GM21381 (cell line): Measurements from ENCODE around the gene SALL3.
"Not testable (repeated sequence)": the region's sequence is repeated elsewhere in the genome, so short reads cannot be mapped to it uniquely, and the experiment has no call there.

Experiments
- ATAC-seq: cut with Tn5 transposase; IDR thresholded peaks from one replicate; pipeline ENCODE4 v1.9.1; 2021; ENCODE audit warnings: mild to moderate bottlenecking, moderate library complexity; ENCODE audit not compliant: unreplicated experiment

The SALL3 gene

DNA sequence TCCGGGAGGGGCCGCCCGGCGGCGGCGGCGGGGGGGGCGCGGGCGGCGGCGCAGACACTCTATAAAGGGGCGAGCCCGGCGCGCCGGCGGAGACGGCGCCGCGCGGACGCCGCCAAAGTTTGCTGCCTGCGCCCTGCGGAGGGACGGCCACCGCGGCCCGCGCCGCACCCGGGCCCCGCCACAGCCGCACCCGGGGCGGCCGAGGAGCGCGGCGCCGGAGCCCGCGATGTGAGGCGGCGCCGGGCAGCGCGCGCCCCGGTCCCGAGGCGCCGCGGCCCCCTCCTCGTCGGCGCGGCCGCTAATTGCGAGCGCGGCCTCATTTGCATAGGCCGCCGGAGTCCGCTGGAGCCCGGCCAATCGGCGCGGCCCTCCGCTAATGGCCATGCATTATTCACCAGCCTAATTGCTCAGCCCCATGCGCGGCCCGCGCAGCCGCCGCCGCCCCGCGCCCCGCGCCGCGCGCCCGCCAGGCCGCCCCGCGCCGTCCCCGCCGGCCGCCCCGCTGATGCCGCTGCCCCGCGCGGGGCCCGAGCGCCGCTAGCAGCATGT is at the start of gene SALL3:
Gene SALL3 (plus strand): TSS at position 89 of the 549 bp plus-strand sequence. CDS start 457 bp downstream, at position 546.
- no peak for ATAC-seq

DNA sequence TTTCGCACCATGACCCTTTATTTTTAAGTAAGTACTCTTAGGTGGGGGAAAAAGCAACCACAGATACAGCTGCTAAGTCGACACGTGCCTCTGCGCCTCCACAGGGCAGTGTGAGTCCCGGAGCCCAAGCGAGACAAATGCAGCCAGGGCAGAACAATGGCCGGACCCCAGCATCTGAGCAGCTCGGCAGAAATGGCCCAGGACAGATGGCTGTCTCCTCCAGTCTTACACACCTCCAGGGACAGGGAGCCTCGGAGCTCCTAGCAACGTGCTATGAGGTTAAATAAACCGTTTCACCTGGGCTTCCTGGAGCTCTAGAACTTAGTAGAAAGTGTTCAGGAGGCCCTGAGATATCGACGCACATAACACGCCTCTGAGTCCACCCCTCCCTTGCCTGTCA is 47.3 kb upstream of the SALL3 start:
- ATAC-seq = no peak

DNA sequence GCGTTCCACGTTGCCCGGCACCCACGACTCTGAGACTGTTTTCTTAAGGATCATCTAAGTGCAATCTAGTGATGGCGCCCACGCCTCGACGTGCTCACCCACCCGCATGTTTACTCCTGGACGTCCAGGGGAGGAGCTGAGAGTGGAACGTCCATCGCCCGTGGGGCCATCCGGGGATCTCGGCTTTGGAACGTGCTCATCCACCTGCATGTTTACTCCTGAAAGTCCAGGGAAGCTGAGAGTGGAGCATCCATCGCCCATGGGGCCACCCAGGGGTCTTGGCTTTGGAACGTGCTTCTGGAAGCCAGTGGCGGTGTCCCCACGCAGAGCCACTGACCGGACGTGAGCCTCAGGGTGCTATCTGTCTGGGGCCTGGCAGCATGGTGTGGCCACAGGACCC is 45.6 kb upstream of the SALL3 start:
- ATAC-seq = no peak

DNA sequence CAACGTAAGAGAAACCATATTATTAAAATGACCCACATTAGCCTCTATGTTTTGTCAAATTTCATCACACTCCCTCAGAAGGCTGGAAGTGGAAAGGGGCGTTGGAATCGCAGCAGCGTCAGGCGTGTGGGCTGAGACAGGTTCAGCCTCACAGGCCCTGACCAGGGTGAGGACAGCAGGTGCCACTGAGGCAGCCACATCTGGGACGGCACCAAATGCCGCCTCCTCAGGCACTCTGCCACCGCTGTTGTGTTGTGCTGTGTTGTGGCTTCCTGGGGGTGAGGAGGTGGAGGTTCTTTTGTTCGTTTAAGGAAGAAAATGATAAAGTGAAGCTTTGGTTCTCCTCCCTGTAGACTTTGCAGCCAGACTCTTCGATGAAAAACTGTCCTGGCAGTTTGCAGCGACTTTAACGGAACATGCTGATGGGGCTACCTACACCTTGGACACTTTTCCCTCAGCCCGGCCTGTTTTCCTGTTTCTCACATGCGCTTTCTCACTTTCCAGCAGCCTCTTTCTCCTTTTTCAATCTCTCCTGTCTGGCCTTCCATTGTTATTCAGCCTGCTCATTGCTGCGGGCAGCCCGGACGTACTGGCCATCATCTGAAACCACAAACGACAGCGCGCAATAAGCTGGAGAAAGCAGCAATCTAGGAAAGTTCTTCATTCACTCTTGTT is 44.9 kb upstream of the SALL3 start:
- ATAC-seq = no peak

DNA sequence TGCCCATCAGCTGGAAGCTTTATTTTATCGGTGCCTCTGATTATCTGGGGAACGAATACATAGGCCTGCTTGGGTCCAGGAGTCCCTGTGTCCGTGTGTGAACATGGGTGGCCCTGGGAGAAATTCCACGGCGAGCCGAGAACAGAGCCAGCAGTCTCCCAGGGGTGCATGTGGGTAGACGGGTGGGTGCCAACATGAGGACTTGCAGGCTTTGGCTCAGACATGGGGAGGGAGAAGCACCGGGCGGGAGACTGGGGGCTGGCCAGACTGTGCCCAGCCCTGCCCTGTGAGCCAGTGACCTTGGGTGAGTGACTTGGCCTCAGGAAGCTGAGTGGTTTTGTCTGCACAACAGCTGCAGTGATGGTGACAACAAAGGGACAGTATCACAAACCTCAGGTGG is 44.2 kb upstream of the SALL3 start:
- no peak for ATAC-seq

DNA sequence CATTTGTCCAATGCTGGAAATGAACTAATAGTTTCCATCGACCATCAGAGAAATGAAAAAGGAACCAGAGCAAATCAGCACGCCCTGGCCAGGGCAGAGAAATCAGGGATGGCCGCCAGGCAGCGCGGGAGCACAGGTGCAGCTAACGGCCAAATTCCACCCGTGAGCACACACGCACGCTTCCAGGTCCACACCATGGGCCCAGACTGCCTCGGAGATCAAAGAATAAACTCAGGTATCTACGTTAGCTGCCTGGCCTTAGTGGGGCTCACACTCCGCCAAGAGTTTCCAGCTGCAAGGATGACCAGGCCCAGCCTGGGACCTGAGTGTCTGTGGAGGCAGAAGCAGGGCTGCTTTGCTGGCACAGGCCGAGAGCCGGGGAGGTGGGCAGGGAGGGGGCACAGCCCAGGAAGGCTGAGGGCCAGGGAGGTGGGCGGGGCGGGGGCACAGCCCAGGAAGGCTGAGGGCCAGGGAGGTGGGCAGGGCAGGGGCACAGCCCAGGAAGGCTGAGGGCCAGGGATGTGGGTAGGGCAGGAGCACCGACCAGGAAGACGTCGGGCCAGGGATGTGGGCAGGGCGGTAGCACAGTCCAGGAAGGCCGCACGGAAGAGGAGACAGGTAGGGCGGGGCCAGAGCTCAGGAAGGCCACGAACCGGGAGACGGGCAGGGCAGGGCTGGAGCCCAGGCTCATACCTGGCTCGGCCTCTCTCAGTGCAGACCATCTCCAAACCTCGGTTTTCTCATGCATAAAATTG is 43.2 kb upstream of the SALL3 start:
- no peak for ATAC-seq

DNA sequence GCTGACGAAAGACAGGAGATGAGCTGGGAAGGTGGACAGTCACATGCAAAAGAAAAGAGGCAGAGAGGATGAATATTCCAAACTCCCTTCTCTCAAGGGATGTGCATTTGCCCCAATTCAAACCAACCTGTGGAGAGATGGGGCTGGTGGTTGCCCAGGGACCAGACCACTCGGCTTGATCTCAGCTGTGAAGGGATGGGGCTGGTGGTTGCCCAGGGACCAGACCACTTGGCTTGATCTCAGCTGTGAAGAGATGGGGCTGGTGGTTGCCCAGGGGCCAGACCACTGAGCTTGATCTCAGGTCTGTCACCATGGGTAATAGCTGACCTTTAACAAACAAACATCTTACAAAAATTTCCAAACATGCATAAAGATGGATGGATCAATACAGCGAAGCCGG is 42.5 kb upstream of the SALL3 start:
- no peak for ATAC-seq

DNA sequence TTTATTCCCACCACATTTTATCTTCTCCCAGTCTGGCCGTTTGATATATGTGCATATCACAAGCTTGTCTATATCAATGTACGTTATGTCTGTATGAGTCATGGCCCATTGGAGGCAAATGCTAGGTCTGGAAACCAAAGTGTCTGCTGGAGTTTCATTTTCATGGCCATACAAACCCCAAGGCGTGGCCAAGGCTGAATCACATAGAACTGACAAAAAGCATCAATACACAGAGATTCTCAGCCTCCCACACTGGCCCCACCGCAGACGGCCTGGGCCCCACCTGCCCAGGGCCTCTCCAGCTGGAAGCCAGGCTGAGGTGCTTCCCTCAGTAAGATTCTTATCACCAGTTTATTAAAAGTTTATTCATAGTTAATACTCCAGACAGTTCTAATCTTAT is 40.5 kb upstream of the SALL3 start:
- ATAC-seq = no peak

DNA sequence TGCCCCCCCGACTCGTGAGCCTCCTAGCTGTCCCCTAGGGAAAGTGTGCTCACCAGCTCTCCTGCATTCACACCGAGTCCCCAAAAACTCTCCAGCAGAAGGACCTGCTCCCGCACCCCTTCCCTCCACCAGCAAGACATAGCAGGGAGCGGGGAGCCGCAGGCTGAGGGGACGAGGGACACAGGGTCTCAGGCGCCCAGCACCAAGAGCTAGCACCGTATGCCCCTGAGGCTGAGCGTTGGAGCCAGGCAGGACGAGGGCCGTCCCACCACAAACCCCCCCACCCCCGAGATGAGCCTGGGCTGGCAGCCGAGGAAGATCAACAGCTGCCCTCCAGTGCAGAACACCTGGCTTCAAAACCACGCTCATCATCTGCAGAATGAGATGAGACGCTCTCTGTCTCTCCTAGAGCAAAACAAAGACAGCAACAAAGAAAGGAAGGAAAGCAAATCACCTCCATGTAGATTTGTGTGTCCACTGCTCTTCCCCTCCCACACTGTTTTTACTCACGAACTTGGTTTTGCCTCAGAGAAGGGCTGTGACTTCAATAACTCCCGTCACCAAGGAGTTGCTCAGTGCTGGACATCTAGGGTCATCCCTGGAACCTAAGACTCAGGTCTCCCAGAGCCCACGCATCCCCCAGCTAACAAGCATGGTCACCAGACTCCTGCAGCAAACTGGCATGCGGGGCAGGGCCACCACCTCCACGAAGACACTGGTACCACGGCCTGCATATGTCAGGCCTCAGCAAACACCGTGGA is 39.7 kb upstream of the SALL3 start:
- ATAC-seq = no peak

DNA sequence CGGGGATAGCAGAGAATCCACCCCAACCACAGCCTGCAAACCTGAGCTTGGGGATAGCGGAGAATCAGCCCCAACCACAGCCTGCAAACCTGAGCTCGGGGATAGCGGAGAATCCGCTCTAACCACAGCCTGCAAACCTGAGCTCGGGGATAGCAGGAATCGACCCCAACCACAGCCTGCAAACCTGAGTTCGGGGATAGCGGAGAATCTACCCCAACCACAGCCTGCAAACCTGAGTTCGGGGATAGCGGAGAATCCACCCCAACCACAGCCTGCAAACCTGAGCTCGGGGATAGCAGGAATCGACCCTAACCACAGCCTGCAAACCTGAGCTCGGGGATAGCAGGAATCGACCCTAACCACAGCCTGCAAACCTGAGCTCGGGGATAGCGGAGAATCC is 37.4 kb upstream of the SALL3 start:
- not testable (repeated sequence) for ATAC-seq

DNA sequence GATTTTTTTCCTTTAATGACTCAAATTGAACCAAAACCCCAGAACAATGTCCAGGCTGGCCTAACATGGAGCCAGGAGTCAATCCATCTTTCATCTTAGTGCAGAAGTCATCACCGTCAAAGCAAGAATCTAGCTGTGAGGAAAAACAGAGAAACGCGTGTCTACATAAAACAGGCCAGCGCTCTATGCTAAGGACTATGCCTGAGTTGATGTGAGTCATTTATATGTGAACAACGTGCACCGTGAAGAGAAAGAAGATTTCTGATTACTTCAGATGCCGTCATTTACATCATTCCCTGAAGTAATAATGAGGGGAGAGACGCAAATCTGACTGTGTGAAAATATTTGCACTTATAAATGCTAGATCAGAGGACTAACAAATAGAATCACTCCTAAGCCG is 34.0 kb upstream of the SALL3 start:
- no peak for ATAC-seq

DNA sequence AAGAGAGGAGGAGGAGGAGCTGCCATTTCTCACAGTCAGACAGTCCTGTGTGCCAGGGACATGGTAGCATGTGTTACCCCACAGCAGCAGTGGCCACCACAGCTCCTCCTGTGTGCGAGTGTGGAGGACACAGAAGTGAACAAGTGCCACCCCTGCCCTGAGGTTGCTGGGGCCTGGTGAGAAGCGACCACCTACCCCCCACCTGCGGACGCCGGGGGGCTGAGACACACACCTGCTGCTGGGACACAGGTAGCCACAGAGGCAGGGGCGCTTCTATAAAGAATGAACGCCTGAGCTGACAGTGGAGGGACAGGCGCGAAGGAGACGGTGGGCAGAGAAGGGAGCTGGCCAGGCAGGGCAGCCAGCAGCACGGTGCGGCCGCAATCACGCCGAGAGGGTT is 32.3 kb upstream of the SALL3 start:
- no peak for ATAC-seq

DNA sequence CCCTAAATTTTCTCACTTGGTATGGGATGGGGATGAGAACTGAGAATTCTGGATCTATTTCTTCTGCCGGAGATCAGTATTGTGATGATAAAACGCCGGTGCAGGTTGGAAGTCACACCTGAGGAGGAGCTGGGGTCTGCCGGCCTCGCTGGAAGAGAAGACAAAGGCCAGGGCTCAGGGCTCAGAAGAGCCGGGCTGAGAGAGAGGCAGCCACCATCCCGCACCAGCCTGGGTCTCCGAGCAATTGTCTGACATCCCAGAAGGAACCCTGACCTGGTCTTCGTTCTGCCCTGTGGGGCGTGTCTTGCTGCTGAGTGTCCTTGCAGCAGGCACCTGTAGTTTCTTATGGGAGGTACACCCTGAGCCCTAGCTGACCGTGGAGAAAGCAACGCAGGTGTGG is 31.4 kb upstream of the SALL3 start:
- no peak for ATAC-seq

DNA sequence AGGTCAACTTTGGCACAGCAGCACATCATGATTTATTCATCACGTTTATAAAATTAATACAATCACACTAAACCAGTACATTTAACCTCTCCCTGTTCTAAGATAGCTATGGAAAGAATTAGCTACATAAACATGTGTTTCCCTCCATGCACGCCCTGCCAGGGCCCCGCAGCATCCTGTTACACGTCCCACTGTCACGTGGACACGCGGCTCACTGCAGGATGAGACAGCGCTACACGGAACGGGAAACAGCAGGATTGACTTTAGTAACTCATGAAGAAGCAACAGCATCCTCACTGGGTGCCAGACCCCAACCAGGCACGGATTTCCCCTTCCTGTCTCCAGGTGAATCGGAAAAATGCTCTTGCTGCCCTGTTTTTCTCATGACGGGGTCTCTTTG is 30.9 kb upstream of the SALL3 start:
- ATAC-seq = no peak

DNA sequence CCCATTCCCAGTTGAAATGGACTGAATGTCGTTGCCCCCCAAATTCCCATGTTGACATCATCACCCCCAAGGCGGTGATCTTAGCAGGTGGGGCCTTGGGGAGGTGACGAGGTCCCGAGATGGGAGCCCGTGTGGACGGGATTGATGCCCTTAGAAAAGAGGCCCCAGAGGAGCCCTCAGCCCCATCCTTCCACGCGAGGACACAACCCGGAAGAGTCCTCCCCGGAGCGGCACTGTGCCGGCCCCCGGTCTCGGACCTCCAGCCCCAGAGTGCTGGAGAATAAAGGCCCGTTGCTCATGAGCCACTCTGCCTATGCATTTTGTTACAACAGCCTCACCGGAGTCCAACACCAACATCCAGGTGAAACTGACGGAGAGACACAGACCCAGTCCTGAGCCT is 30.4 kb upstream of the SALL3 start:
- ATAC-seq = no peak

DNA sequence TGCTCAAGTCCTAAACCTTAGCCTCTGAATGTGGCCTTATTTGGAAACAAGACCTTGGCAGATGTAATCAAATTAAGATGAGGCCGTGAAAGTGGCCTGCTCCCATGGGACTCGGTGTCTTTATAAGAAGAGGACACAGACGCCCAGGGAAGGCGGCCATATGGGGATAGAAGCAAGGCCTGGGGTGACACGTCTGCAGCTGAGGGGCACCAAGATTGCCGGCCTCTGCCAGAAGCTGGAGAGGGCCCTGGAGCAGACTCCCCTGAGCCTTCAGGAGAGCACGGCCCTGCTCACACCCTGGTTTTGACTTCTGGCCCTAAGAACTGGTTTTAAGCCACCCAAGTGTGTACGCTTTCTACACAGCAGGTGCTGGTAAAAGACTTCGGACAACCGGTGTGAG is 29.2 kb upstream of the SALL3 start:
- no peak for ATAC-seq

DNA sequence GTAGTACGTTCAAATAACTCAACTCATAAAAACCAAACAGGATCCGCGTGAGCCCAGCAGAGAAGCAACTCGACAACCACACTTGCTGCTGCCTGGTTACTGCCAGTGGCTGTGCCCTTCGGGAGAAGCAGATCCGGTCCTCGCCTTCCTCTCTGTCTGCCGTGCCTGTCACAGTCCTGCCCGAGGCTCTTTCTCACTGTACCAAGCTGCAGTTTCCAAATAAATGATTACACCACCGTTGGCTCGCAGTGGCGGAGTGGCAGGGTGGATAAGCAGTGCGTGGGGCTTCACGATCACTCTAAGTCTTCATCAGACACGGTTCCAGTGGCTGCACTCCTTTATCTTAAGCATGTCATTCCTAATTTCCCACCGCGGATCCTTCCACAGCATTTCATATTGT is 26.1 kb upstream of the SALL3 start:
- ATAC-seq = no peak

DNA sequence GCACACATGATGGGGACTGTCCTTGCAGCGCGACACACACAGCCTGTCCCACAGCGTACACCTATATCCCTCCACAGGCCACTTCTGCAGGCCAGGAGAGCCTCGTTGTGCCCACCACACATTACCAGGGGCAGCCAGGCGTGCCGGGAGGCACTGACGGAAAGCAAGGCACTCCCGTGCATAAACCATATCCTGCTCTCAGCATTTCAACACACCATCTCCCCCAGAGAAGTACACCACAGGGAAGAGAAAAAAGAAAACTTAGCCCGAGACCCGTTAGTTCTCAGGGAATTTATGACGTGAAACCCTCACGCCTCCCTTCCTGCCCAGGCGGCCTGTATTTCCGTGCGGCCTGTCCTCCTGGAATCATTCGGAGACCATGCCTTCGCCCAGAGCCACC is 24.6 kb upstream of the SALL3 start:
- ATAC-seq = no peak

DNA sequence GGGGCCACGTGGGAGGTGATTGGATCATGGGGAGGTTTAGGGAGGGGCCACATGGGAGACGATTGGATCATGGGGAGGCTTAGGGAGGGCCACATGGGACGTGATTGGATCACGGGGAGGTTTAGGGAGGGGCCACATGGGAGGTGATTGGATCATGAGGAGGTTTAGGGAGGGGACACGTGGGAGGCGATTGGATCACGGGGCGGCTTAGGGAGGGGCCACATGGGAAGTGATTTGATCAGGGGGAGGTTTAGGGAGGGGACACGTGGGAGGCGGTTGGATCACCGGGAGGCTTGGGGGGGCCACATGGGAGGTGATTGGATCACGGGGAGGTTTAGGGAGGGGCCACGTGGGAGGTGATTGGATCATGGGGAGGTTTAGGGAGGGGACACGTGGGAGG is 22.5 kb upstream of the SALL3 start:
- no peak for ATAC-seq

DNA sequence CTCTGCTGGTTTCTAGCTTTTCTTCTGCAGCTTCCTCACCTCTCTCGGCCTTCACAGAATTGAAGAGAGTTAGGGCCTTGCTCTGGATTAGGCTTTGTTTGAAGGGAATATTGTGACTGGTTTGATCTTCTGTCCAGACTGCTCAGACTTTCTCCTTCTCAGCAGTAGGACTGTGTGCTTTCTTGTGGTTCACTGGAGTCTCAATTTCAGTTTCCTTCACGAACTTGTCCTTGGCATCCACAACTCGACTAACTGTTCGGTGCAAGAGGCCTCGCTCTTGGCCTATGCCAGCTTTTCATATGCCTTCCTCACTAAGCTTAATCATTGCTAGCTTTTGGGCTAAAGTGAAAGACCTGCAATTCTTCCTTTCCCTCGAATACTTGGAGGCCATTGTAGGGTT is 18.9 kb upstream of the SALL3 start:
- no peak for ATAC-seq

DNA sequence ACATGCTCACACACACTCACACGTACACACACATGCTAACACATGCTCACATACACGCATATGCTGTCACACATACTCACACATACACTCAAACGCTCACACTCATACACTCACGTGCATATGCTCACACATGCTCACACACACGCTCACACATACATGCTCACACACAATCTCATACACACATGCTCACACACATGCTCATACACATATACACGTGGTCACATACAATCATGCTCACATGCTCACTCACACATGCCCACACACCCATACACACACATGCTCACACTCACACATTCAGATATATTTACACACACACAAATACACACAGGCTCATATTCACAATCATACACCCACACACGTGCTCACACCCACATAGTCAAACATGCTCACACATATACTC is 17.5 kb upstream of the SALL3 start:
- no peak for ATAC-seq

DNA sequence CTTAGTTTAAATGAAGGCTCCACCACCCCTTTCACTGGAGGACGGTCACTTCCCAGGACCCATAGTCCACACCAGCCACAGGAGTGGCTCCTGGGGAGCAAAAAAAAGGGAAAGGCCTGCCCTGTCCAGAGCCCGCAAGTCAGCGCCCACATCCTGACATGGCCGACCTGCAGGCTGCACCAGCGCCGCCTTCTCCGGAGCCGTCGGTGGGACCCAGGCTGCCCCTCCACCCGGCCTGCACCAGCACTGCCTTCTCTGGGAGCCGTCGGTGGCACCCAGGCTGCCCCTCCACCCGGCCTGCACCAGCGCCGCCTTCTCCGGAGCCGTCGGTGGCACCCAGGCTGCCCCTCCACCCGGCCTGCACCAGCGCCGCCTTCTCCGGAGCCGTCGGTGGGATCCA is 14.9 kb upstream of the SALL3 start:
- ATAC-seq = not testable (repeated sequence)
